Measurements from ENCODE around the gene IPO5.

DNA sequence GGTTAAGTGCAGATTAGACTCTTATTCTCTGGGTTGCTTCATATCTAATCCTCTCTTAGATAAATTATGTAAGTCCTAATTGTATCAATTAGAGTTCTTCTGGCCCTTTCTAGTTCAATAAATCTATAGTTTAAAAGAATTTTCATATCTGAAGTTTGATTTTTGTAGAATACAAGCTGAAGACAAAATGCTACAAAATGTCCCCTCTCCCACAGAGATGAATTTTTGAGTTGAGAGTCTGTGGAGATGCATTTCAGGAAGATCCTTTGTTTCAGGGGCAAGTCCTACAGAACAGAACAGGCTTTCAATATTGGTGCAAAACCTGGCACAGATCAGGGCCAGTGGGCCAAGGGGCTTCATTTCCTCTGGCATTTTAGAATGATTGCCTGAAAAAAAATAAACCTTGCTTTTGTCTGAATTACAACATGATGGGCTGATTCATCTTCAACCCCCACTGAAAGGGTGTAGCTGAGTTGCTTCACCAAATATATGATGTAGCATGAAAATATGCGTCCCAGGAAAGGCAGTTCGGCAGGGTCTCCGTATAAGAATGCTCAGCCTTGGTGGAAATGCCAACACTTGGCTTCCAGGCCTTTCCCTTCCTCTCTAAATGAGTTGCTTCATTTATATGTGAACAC, 6.4 kb upstream of the IPO5 start:
- TF ChIP-seq POLR2A (IDR thresholded peaks at IDR 0.05) = no peak
- TF ChIP-seq, protein P1, sequence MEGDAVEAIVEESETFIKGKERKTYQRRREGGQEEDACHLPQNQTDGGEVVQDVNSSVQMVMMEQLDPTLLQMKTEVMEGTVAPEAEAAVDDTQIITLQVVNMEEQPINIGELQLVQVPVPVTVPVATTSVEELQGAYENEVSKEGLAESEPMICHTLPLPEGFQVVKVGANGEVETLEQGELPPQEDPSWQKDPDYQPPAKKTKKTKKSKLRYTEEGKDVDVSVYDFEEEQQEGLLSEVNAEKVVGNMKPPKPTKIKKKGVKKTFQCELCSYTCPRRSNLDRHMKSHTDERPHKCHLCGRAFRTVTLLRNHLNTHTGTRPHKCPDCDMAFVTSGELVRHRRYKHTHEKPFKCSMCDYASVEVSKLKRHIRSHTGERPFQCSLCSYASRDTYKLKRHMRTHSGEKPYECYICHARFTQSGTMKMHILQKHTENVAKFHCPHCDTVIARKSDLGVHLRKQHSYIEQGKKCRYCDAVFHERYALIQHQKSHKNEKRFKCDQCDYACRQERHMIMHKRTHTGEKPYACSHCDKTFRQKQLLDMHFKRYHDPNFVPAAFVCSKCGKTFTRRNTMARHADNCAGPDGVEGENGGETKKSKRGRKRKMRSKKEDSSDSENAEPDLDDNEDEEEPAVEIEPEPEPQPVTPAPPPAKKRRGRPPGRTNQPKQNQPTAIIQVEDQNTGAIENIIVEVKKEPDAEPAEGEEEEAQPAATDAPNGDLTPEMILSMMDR (IDR thresholded peaks at IDR 0.05) = no peak
